Measurements from ENCODE around the gene ALAD. TPM values are rescaled to one million over a fixed set of nuclear protein-coding genes. Genes with fewer than 3 reads are reported as not detected.

Gene ALAD
- total and polyA plus RNA-seq, 9 of the 15 experiments (the other 6 are each of a cell fraction or from before 2014, with no cell fraction given) = 1.3 to 12.7 (median 6.8) TPM

- H2AFZ ChIP-seq (ENCODE audit: low read depth, low read length) = no peak overlapping the region
- BruUV-seq (replicated peaks) = no TSS peak
- no peaks in the 10 kb centered on the region for H4K20me1 ChIP-seq (replicated peaks; ENCODE audit: control insufficient read depth, insufficient read depth, low read length)
- H3K4me1 ChIP-seq (replicated peaks in 1 of 2; ENCODE audit: control insufficient read depth in 2 of 2, insufficient read depth in 2 of 2, low read length in 2 of 2) = peaks cover 2 to 16% of the 10 kb centered on the region in 2 experiments; a peak in 4 of 5 replicates
- 96% methylated on average over 7 of the region's 7 CpGs for WGBS (ENCODE audit: insufficient coverage, low coverage, missing lambda C conversion rate)
- intact Hi-C loops (cut with micrococcal nuclease) = no loop called here
- TF ChIP-seq ZNF232 (CRISPR knock-in tag; IDR thresholded peaks at IDR 0.05) (no peak), PURB (CRISPR knock-in tag; IDR thresholded peaks at IDR 0.05; ENCODE audit: low read depth) (no peak), TFAM (CRISPR knock-in tag; conservative IDR thresholded peaks at IDR 0.05) (no peak), ZNF263 (CRISPR knock-in tag; IDR thresholded peaks at IDR 0.05; ENCODE audit: borderline replicate concordance) (no peak), NCOA1 (IDR thresholded peaks at IDR 0.05; ENCODE audit: low read depth) (no peak), FUS (optimal IDR thresholded peaks at IDR 0.05; ENCODE audit: low read depth, low read length) (no peak), BDP1 (IDR thresholded peaks at IDR 0.05; ENCODE audit: insufficient read depth, insufficient read length) (no peak), ZSCAN32 (CRISPR knock-in tag; IDR thresholded peaks at IDR 0.05) (no peak), SIX5 (IDR thresholded peaks at IDR 0.05; ENCODE audit: borderline replicate concordance in 1 of 2, insufficient read depth in 1 of 2, low read depth in 1 of 2, low read length in 2 of 2) (no peak), C11orf30 (IDR thresholded peaks at IDR 0.05; ENCODE audit: low read depth) (no peak), ASH1L (IDR thresholded peaks at IDR 0.05; ENCODE audit: borderline replicate concordance, low read depth, partially characterized antibody) (no peak), GMEB1 (CRISPR knock-in tag; IDR thresholded peaks at IDR 0.05) (no peak), RBM17 (IDR thresholded peaks at IDR 0.05; ENCODE audit: borderline replicate concordance, low read depth, low read length) (no peak), ZNF696 (CRISPR knock-in tag; conservative IDR thresholded peaks at IDR 0.05) (no peak), SREBF2 (CRISPR knock-in tag; IDR thresholded peaks at IDR 0.05) (no peak), IRF9 (tag; IDR thresholded peaks at IDR 0.05) (no peak)
- DNase-seq (ENCODE audit: extremely low read depth in 1 of 4, low spot score in 3 of 4) (no peak), ATAC-seq (no peak), FAIRE-seq (no peak)
- H3K79me2 ChIP-seq (ENCODE audit: control insufficient read depth, insufficient read depth, low read length) = no peaks in the 10 kb centered on the region
- CTCF ChIA-PET (ENCODE audit: low intra/inter-chr PET ratio) = no interaction called here
- H3K9me1 ChIP-seq (ENCODE audit: control insufficient read depth, insufficient read depth, low read length) = no peaks in the 10 kb centered on the region
- no peak overlapping the region for H3K9ac ChIP-seq (ENCODE audit: insufficient read depth in 1 of 2, low read depth in 2 of 2, low read length in 2 of 2)
- no peak overlapping the region for H3K4me2 ChIP-seq (ENCODE audit: insufficient read depth, low read length)
- no peaks in the 10 kb centered on the region for H3K27me3 ChIP-seq (ENCODE audit: control insufficient read depth in 2 of 2, insufficient read depth in 2 of 2, low read length in 2 of 2)
- H3K36me3 ChIP-seq (ENCODE audit: control insufficient read depth, insufficient read depth, low read length) = peaks cover 36% of the 10 kb centered on the region; the same call in 2 of the 3 replicates
- H3K4me3 ChIP-seq = no peak overlapping the region
- H3K9me3 ChIP-seq (replicated peaks; ENCODE audit: control insufficient read depth, insufficient read depth, low read depth, low read length) = no peaks in the 10 kb centered on the region
- no peak overlapping the region for H3K27ac ChIP-seq (ENCODE audit: extremely low read depth, low read depth, low read length)
- POLR2A ChIA-PET = interaction anchor here (0.7 to 1.1 kb wide), 4 partner anchors 9 to 535 kb away, joined by 3 to 4 read pairs (median 3); partner anchors contain the start of genes ALAD, C9orf43 and POLE3
- in situ Hi-C loops (cut with MboI) = no loop called here
These were observed 9.2 kb downstream of the ALAD start for GRCh38 chr9:113391917-113392316.
